HepG2 (cell line): ENCODE data around the gene DDC. TPM values are rescaled to one million over a fixed set of nuclear protein-coding genes. Genes with fewer than 3 reads are reported as not detected.

Source experiments
- ATAC-seq: fragments of 200-7000 bp; cut with Tn5 transposase; 3 replicates; pipeline ENCODE4 v1.9.1; 2020; ENCODE audit warnings: mild to moderate bottlenecking, moderate library complexity
- BruUV-seq: library from RNA; stranded (reverse); fragments of 400-500 nt; replicated peaks from 2 replicates; lab custom pipeline; 2021; lab: Mats Ljungman, UMichigan
- CTCF ChIA-PET: fragments of 300-600 bp; formaldehyde crosslinking; extraction: SDS; loops from one replicate; lab custom pipeline; 2021; ENCODE audit warnings: low total read pairs, inconsistent platforms, low intra/inter-chr PET ratio; lab: Yijun Ruan, JAX
- POLR2A ChIA-PET: fragments of 350-600 bp; sonication (Branson Sonifier 250); formaldehyde crosslinking; loops from one replicate; lab custom pipeline; 2020; ENCODE audit warnings: antibody characterized with exemption, inconsistent platforms; lab: Yijun Ruan, JAX
- DNase-seq: peaks from one replicate; pipeline ENCODE4 v3.0.0-alpha.2; 2015; ENCODE audit warnings: low spot score
- FAIRE-seq: peaks from 3 replicates; lab custom pipeline; 2011; peaks lifted over from hg19 to GRCh38; lab: Jason Lieb, UNC
- H2AFZ ChIP-seq: one replicate; pipeline ENCODE4 v1.6.1; 2011; ENCODE audit warnings: low read length, inconsistent platforms
- H3K27ac ChIP-seq: fragments of 300-600 bp; 3 replicates; pipeline ENCODE4 v1.8.0; 2011; ENCODE audit warnings: mixed run types, mild to moderate bottlenecking, mixed read lengths, low read length, inconsistent platforms; ENCODE audit not compliant: insufficient read depth; ENCODE audit errors: extremely low read length
- H3K27me3 ChIP-seq, 2 experiments: fragments of 200-600 bp in 1 of 2; 2 replicates in 1 of 2; 3 replicates in 1 of 2; pipeline versions ENCODE4 v1.6.0 to v1.8.0; 2011; ENCODE audit warnings: low read length in 2 of 2, mild to moderate bottlenecking in 2 of 2, moderate library complexity in 2 of 2, inconsistent platforms in 1 of 2; ENCODE audit not compliant: insufficient read depth in 2 of 2, control insufficient read depth in 1 of 2
- H3K36me3 ChIP-seq, 2 experiments: fragments of 200-600 bp in 1 of 2; replicated peaks in 1 of 2; 2 replicates in 1 of 2; 3 replicates in 1 of 2; pipeline versions ENCODE4 v1.5.1 to v1.8.0; 2011; ENCODE audit warnings: low read length in 2 of 2, inconsistent platforms in 1 of 2; ENCODE audit not compliant: insufficient read depth in 2 of 2, control insufficient read depth in 1 of 2
- H3K4me1 ChIP-seq: 2 replicates; pipeline ENCODE4 v1.5.1; 2012; ENCODE audit warnings: low read length, inconsistent platforms; ENCODE audit not compliant: insufficient read depth
- H3K4me2 ChIP-seq: 2 replicates; pipeline ENCODE4 v1.6.0; 2011; ENCODE audit warnings: low read depth, low read length, inconsistent platforms
- H3K4me3 ChIP-seq, 3 experiments: fragments of 200-600 bp in 1 of 3; sonication (generic), shearing (Covaris generic) in 1 of 3; replicated peaks in 1 of 3; 2 replicates each; pipeline ENCODE4 v1.5.1; 2011 to 2016; ENCODE audit warnings: low read length in 3 of 3, inconsistent platforms in 2 of 3, low read depth in 2 of 3, mild to moderate bottlenecking in 2 of 3, control low read depth in 1 of 3, mixed read lengths in 1 of 3; ENCODE audit not compliant: insufficient read depth in 1 of 3
- H3K79me2 ChIP-seq: one replicate; pipeline ENCODE4 v1.6.1; 2011; ENCODE audit warnings: low read length, inconsistent platforms; ENCODE audit not compliant: insufficient read depth
- H3K9ac ChIP-seq: 2 replicates; pipeline ENCODE4 v1.6.0; 2011; ENCODE audit warnings: mild to moderate bottlenecking, low read depth, low read length, inconsistent platforms; ENCODE audit not compliant: insufficient read depth
- H3K9me3 ChIP-seq: 2 replicates; pipeline ENCODE4 v1.5.1; 2012; ENCODE audit warnings: mild to moderate bottlenecking, low read length
- H4K20me1 ChIP-seq: 2 replicates; pipeline ENCODE4 v1.6.0; 2011; ENCODE audit warnings: inconsistent platforms, mild to moderate bottlenecking, low read length, moderate library complexity; ENCODE audit not compliant: insufficient read depth
- DZIP1 ChIP-seq: sonication (generic); formaldehyde crosslinking; IDR thresholded peaks from 2 replicates; pipeline ENCODE4 v1.5.0; 2020; ENCODE audit warnings: mild to moderate bottlenecking, missing genetic modification reagents
- FOXA1 ChIP-seq, 2 experiments: fragments of 450-650 bp in 1 of 2; sonication (generic) in 1 of 2; formaldehyde crosslinking in 1 of 2; IDR thresholded peaks; 2 replicates each; pipeline versions ENCODE4 v1.4.0 to v1.6.1; 2016 to 2020; ENCODE audit warnings: missing genetic modification reagents in 1 of 2
- HNF4A ChIP-seq: sonication (generic); formaldehyde crosslinking; IDR thresholded peaks from 2 replicates; pipeline ENCODE4 v1.4.0; 2020; ENCODE audit warnings: missing genetic modification reagents
- HNRNPL ChIP-seq: fragments of 200-400 bp; formaldehyde crosslinking; IDR thresholded peaks from 2 replicates; pipeline ENCODE4 v1.6.1; 2017; ENCODE audit warnings: mild to moderate bottlenecking, low read depth, low read length
- KDM6A ChIP-seq: IDR thresholded peaks from 2 replicates; pipeline ENCODE4 v1.6.1; 2016; ENCODE audit warnings: low read depth
- TBX2 ChIP-seq: sonication (generic); formaldehyde crosslinking; IDR thresholded peaks from 2 replicates; pipeline ENCODE4 v1.5.0; 2020; ENCODE audit warnings: missing genetic modification reagents, mild to moderate bottlenecking, borderline replicate concordance
- ZBTB34 ChIP-seq: sonication (generic); formaldehyde crosslinking; IDR thresholded peaks from 2 replicates; pipeline ENCODE4 v1.8.0; 2022; ENCODE audit warnings: mild to moderate bottlenecking, missing genetic modification reagents
- ZNF44 ChIP-seq: sonication (generic); formaldehyde crosslinking; IDR thresholded peaks from 2 replicates; pipeline ENCODE4 v1.5.1; 2020; ENCODE audit warnings: mild to moderate bottlenecking, missing genetic modification reagents
- ZNF710 ChIP-seq: sonication (generic); formaldehyde crosslinking; IDR thresholded peaks from 2 replicates; pipeline ENCODE4 v1.5.0; 2020; ENCODE audit warnings: mild to moderate bottlenecking, missing genetic modification reagents, borderline replicate concordance
- WGBS: methylation state at CpG from one replicate; pipeline ENCODE4 v1.1.6; 2017; ENCODE audit warnings: low lambda C conversion rate; 5-methylcytosine and 5-hydroxymethylcytosine counted together
- in situ Hi-C: cut with HindIII; loops from 2 replicates; pipeline ENCODE4 v1.10.0; 2017; ENCODE audit warnings: low pct_unique_long_range_greater_than_20kb; ENCODE audit not compliant: extremely low pct_ligation_motif_present
- intact Hi-C: fragments of 100-400 bp; cut with micrococcal nuclease; formaldehyde crosslinking; loops from one replicate; pipeline ENCODE4 v1.10.0; 2022; ENCODE audit not compliant: unreplicated experiment
- polyA plus RNA-seq, 8 experiments: library from polyadenylated mRNA; depleted of rRNA in 3 of 8; stranded (reverse) in 7 of 8; unstranded in 1 of 8; fragments of >200 nt; fragmentation: Illumina TruSeq in 4 of 8; extraction: Trizol in 4 of 8; gene quantifications; 2 replicates each; pipeline versions ENCODE4 v1.2.1 to v1.2.3, GENCODE V29; 2011 to 2016; ENCODE audit warnings: low read depth in 4 of 8, missing spikeins in 1 of 8, mixed read lengths in 1 of 8; ENCODE audit not compliant: insufficient read depth in 1 of 8
- total RNA-seq, 5 experiments: library from RNA; depleted of rRNA; stranded (reverse); fragments of >200 nt; fragmentation: Illumina TruSeq; extraction: Trizol; gene quantifications; 2 replicates each; pipeline ENCODE4 v1.2.3, GENCODE V29; 2016; ENCODE audit warnings: low read depth in 1 of 5
- TF ChIP-seq, protein P1 (sequence below): sonication (generic); formaldehyde crosslinking; IDR thresholded peaks from 2 replicates; pipeline ENCODE4 v1.9.0; 2021; ENCODE audit warnings: missing genetic modification reagents, borderline replicate concordance

DDC gene
- total and polyA plus RNA-seq, 2 of the 13 experiments (the other 11 are each of a cell fraction or from before 2014, with no cell fraction given): 11.7 to 93.3 TPM

GRCh38 chr7:50495746-50496145 lies 69.5 kb downstream of the DDC start (continued):
- TF ChIP-seq ZBTB34 (CRISPR knock-in tag) (no peak), ZNF44 (CRISPR knock-in tag) (no peak), DZIP1 (CRISPR knock-in tag) (no peak), KDM6A (CRISPR knock-in tag) (no peak), HNRNPL (no peak), TBX2 (CRISPR knock-in tag) (no peak)

DNA sequence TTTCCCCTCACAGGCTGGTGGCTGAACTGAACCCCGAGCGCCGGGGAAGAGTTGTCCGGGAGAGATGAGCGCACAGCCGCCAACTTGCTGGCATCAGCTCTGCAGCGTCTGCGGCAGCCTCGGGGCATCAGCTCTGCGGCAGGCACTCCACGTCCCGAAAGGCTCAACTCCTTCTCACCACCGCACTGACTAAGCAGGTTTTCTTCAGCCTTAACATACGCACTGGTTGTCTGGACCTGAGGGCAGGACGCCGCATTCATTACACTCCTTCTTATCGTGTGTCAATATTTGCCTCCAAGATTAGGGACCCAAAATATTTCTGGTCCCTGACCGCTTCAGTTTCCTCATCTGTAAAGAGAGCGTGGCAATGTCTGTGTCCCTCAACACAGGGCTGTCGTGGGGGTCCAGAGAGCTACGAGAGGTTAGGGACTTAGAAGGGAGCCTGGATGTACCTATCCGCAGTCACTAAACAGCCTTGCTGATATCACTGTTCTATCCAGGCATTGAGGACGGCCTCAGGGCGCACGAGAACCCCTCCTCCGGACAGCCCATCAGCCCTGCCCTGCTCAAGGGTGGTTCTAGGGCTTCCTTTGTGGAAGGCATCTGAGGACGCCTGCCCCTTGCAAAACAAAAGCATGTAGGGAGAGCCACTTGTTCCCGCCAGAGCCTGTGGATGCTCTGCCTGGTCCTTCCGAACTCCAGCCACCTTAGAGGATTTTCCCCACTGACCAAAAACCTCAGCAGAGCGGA lies 72.3 kb downstream of the DDC start:
- WGBS: 90% methylated on average over 24 of the region's 30 CpGs
- in situ Hi-C loops: no loop called here
- no peak for FAIRE-seq

More for the DNA sequence above, 72.3 kb downstream of the DDC start:
- peak; percentile 18 for DNase-seq
- peak; percentile 70 for ATAC-seq
- Histone ChIP-seq H3K36me3 (peaks cover 2 to 4% of the 10 kb centered on the region in 2 experiments; a peak in 1 of 5 replicates), H3K4me3 (no peak overlapping the region), H3K79me2 (no peaks in the 10 kb centered on the region), H3K9me3 (peaks cover 6% of the 10 kb centered on the region; the same call in 1 of the 2 replicates), H3K9ac (no peak overlapping the region), H3K27me3 (no peaks in the 10 kb centered on the region), H3K27ac (no peak overlapping the region), H4K20me1 (no peaks in the 10 kb centered on the region), H3K4me2 (no peak overlapping the region), H2AFZ (no peak overlapping the region), H3K4me1 (no peaks in the 10 kb centered on the region)
- CTCF ChIA-PET: no interaction called here
- TF ChIP-seq ZNF710 (CRISPR knock-in tag) (no peak), FOXA1 (IDR thresholded peaks at IDR 0.05) (no peak), FOXA1 (CRISPR knock-in tag; IDR thresholded peaks at IDR 0.05) (0 out of 2 replicates have a peak, but pooled peaks have one; percentile 24), HNF4A (CRISPR knock-in tag) (peak; percentile 27; the same call in 1 of the 2 replicates)
- TF ChIP-seq, protein P1, sequence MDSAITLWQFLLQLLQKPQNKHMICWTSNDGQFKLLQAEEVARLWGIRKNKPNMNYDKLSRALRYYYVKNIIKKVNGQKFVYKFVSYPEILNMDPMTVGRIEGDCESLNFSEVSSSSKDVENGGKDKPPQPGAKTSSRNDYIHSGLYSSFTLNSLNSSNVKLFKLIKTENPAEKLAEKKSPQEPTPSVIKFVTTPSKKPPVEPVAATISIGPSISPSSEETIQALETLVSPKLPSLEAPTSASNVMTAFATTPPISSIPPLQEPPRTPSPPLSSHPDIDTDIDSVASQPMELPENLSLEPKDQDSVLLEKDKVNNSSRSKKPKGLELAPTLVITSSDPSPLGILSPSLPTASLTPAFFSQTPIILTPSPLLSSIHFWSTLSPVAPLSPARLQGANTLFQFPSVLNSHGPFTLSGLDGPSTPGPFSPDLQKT (CRISPR knock-in tag): no peak
- POLR2A ChIA-PET: no interaction called here
- no TSS peak for BruUV-seq
- intact Hi-C loops: no loop called here
